GM23248 (cell line): ENCODE results near the gene RHO.
"Not testable (repeated sequence)": the region's sequence is repeated elsewhere in the genome, so short reads cannot be mapped to it uniquely, and the experiment has no call there.

Experiments used
- EZH2 ChIP-seq: fragments of 200-600 bp; sonication (generic); IDR thresholded peaks from 2 replicates; pipeline ENCODE4 v1.6.1; 2018; ENCODE audit warnings: antibody characterized with exemption, mild to moderate bottlenecking; ENCODE audit not compliant: insufficient read depth, poor library complexity, severe bottlenecking
- EZH2phosphoT487 ChIP-seq: fragments of 200-600 bp; sonication (generic); IDR thresholded peaks from 2 replicates; pipeline ENCODE4 v1.6.1; 2018; ENCODE audit warnings: antibody characterized with exemption, moderate library complexity, mild to moderate bottlenecking, low read depth; ENCODE audit not compliant: insufficient read depth

GRCh38 chr3:129497876-129498275 is 30.6 kb upstream of the RHO start:
- TF ChIP-seq EZH2, EZH2phosphoT487: not testable (repeated sequence)
